Common myeloid progenitor, CD34-positive (primary cell): ENCODE results near the gene IQGAP2.
A peak's percentile ranks its signal among the peaks of the same experiment; 100 is the strongest.

ENCODE experiments used
- CTCF ChIA-PET: fragments of 350-600 bp; sonication (Branson Sonifier 250); formaldehyde crosslinking; loops from one replicate; lab custom pipeline; 2021; ENCODE audit warnings: antibody characterized with exemption; lab: Charles Lee
- POLR2A ChIA-PET: fragments of 350-600 bp; sonication (Branson Sonifier 250); formaldehyde crosslinking; loops from one replicate; lab custom pipeline; 2021; ENCODE audit warnings: antibody characterized with exemption; lab: Charles Lee
- DNase-seq, 3 donors: peaks; one replicate each; pipeline versions ENCODE4 v3.0.0 to v3.0.0-alpha.2; 2013
- H3K27ac ChIP-seq, 2 experiments: 1 replicate in 1 of 2; 2 replicates in 1 of 2; pipeline ENCODE4 v1.7.0; 2013; ENCODE audit warnings: inconsistent platforms in 2 of 2, low read length in 2 of 2, mild to moderate bottlenecking in 2 of 2, low read depth in 1 of 2, moderate library complexity in 1 of 2; ENCODE audit not compliant: severe bottlenecking in 2 of 2, insufficient read depth in 1 of 2, poor library complexity in 1 of 2
- H3K27me3 ChIP-seq, 5 experiments: replicated peaks in 2 of 5; 1 replicate in 3 of 5; 2 replicates in 2 of 5; pipeline versions ENCODE4 v1.6.1 to v1.7.0; 2013; ENCODE audit warnings: low read length in 4 of 5, mild to moderate bottlenecking in 2 of 5, moderate library complexity in 2 of 5, inconsistent platforms in 1 of 5; ENCODE audit not compliant: insufficient read depth in 5 of 5, control insufficient read depth in 4 of 5
- H3K36me3 ChIP-seq, 4 experiments: 1 replicate in 2 of 4; 2 replicates in 2 of 4; pipeline versions ENCODE4 v1.6.1 to v1.7.0; 2013; ENCODE audit warnings: low read length in 3 of 4, control low read depth in 1 of 4, mild to moderate bottlenecking in 1 of 4; ENCODE audit not compliant: control insufficient read depth in 4 of 4, insufficient read depth in 4 of 4
- H3K4me1 ChIP-seq, 4 experiments: 1 replicate in 3 of 4; 2 replicates in 1 of 4; pipeline versions ENCODE4 v1.6.1 to v1.7.1; 2013; ENCODE audit warnings: low read length in 3 of 4, mild to moderate bottlenecking in 3 of 4, control low read depth in 1 of 4, inconsistent platforms in 1 of 4, moderate library complexity in 1 of 4; ENCODE audit not compliant: control insufficient read depth in 4 of 4, insufficient read depth in 4 of 4; ENCODE audit errors: control extremely low read depth in 1 of 4
- H3K4me3 ChIP-seq, 7 experiments: 1 replicate in 4 of 7; 2 replicates in 3 of 7; pipeline versions ENCODE4 v1.5.1 to v1.7.0; 2013; ENCODE audit warnings: mild to moderate bottlenecking in 7 of 7, low read length in 6 of 7, moderate library complexity in 6 of 7, inconsistent platforms in 2 of 7, low read depth in 2 of 7, control low read depth in 1 of 7; ENCODE audit not compliant: insufficient read depth in 4 of 7, control insufficient read depth in 1 of 7; ENCODE audit errors: extremely low read depth in 1 of 7
- H3K9me3 ChIP-seq, 5 experiments: 1 replicate in 4 of 5; 2 replicates in 1 of 5; pipeline versions ENCODE4 v1.6.1 to v1.7.1; 2013; ENCODE audit warnings: low read length in 4 of 5, mild to moderate bottlenecking in 2 of 5, inconsistent platforms in 1 of 5, low read depth in 1 of 5, moderate library complexity in 1 of 5; ENCODE audit not compliant: control insufficient read depth in 4 of 5, insufficient read depth in 2 of 5; ENCODE audit errors: control extremely low read depth in 1 of 5
- WGBS: methylation state at CpG from one replicate; pipeline ENCODE4 v1.1.5; 2013; ENCODE audit not compliant: insufficient coverage; 5-methylcytosine and 5-hydroxymethylcytosine counted together

The IQGAP2 gene

GRCh38 chr5:76608833-76609232 lies 205.7 kb downstream of the IQGAP2 start:
- CTCF ChIA-PET = interaction anchor here (0.9 to 4.4 kb wide), 8 partner anchors 9 to 168 kb away, joined by 3 to 24 read pairs (median 4); no protein-coding TSS in a partner anchor
- no peaks in the 10 kb centered on the region for H3K9me3 ChIP-seq
- H3K27me3 ChIP-seq = no peaks in the 10 kb centered on the region
- POLR2A ChIA-PET = interaction anchor here (1.1 kb wide), 1 partner anchor 10 kb away, joined by 3 read pairs; no protein-coding TSS in a partner anchor
- H3K4me3 ChIP-seq = no peak overlapping the region
- H3K27ac ChIP-seq = peak overlapping the region in 1 of 2 experiments; percentile 47
- peaks cover 18 to 76% (median 49%) of the 10 kb centered on the region in 4 experiments for H3K36me3 ChIP-seq
- DNase-seq = peak; percentile 39 to 65 (median 60)
- H3K4me1 ChIP-seq = peaks cover 0 to 20% (median 5%) of the 10 kb centered on the region in 4 experiments
- WGBS = no CpG with 5 or more reads among the region's 4 CpGs

DNA sequence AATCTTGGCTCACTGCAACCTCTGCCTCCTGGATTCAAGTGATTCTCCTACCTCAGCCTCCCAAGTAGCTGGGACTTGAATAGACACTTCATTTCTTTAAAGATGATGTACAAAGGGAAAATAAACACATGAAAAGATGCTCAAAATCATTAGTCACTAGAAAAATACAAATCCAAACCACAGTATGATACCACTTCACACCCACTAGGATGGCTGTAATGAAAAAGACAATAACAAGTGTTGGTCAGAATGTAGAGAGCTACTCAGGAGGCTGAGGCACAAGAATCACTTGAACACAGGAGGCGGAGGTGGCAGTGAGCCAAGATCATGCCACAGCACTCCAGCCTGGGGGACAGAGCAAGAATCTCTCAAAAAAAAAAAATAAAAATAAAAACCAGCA lies 207.1 kb downstream of the IQGAP2 start:
- no peaks in the 10 kb centered on the region for H3K27me3 ChIP-seq
- no peak overlapping the region for H3K4me3 ChIP-seq
- no peak overlapping the region for H3K27ac ChIP-seq
- WGBS = no CpG with 5 or more reads among the region's 1 CpG
- H3K36me3 ChIP-seq = peaks cover 13 to 72% (median 46%) of the 10 kb centered on the region in 4 experiments
- ChIA-PET CTCF (interaction anchor here (1.2 to 4.4 kb wide), 4 partner anchors 8 to 31 kb away, joined by 5 to 24 read pairs (median 9); no protein-coding TSS in a partner anchor), POLR2A (no interaction called here)
- H3K4me1 ChIP-seq = peaks cover 0 to 20% (median 5%) of the 10 kb centered on the region in 4 experiments
- no peak for DNase-seq
- no peaks in the 10 kb centered on the region for H3K9me3 ChIP-seq

DNA sequence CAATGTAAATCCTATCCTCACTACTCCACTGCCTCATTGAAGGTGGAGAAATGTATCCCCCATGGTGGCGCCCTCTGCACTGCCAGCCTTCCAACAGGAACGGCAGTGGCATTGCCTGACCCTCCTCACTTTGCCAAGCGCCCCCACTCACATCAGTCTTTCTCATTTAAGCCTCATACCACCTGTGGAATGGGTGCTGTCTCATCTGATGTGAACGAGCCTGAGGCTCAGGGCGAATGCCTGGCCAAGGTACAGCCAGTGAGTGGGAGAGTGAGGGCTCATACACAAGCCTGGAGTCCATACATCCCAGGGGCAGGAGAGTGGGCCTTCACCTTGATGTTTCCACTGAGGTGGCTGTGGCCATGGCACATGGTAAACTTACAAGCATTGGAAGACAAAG lies 209.9 kb downstream of the IQGAP2 start:
- ChIA-PET CTCF (interaction anchor here (1.2 to 2.0 kb wide), 2 partner anchors 13 to 26 kb away, joined by 3 to 4 read pairs; no protein-coding TSS in a partner anchor), POLR2A (no interaction called here)
- Histone ChIP-seq H3K27ac (no peak overlapping the region), H3K27me3 (no peaks in the 10 kb centered on the region), H3K9me3 (no peaks in the 10 kb centered on the region), H3K4me3 (no peak overlapping the region), H3K36me3 (peaks cover 8 to 77% (median 42%) of the 10 kb centered on the region in 4 experiments), H3K4me1 (peaks cover 0 to 5% (median 0%) of the 10 kb centered on the region in 4 experiments)
- DNase-seq = no peak
- 79% methylated on average over 4 of the region's 5 CpGs for WGBS

GRCh38 chr5:76615759-76616158 lies 212.7 kb downstream of the IQGAP2 start:
- Histone ChIP-seq H3K36me3 (peaks cover 10 to 82% (median 51%) of the 10 kb centered on the region in 4 experiments), H3K4me1 (peaks cover 0 to 8% (median 0%) of the 10 kb centered on the region in 4 experiments), H3K27ac (no peak overlapping the region), H3K27me3 (no peaks in the 10 kb centered on the region), H3K9me3 (no peaks in the 10 kb centered on the region), H3K4me3 (no peak overlapping the region)
- WGBS = 100% methylated on average over 2 of the region's 2 CpGs
- ChIA-PET CTCF (interaction anchor here (0.7 to 3.4 kb wide), 4 partner anchors 11 to 22 kb away, joined by 3 to 14 read pairs (median 5); no protein-coding TSS in a partner anchor), POLR2A (no interaction called here)
- DNase-seq = no peak

DNA sequence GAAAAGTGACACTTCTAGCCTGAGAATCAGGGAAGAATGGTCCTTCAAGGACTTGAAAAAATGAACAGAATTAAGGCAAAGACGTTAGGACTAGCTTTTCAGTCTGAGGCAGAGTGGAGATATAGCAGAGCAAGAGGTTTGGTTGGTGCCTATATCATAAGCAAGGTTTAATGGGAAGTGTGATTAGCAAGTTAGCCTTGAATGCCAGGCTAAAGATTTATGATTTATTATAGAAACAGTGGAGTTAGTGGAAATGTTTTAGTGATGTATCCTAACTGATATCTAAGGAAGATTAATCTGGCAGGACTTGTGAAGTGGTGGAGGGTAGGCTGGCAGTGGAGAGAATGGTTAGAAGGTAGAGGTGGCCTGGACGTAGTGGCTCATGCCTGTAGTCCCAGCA lies 213.1 kb downstream of the IQGAP2 start:
- no peak overlapping the region for H3K27ac ChIP-seq
- H3K4me1 ChIP-seq = peaks cover 0 to 11% (median 0%) of the 10 kb centered on the region in 4 experiments
- no peaks in the 10 kb centered on the region for H3K9me3 ChIP-seq
- H3K4me3 ChIP-seq = no peak overlapping the region
- no peaks in the 10 kb centered on the region for H3K27me3 ChIP-seq
- DNase-seq = no peak
- H3K36me3 ChIP-seq = peaks cover 8 to 79% (median 48%) of the 10 kb centered on the region in 4 experiments
- ChIA-PET CTCF (interaction anchor here (1.3 to 3.4 kb wide), 4 partner anchors 10 to 18 kb away, joined by 3 to 14 read pairs (median 5); no protein-coding TSS in a partner anchor), POLR2A (no interaction called here)
- WGBS = 100% methylated on average over 2 of the region's 2 CpGs

DNA sequence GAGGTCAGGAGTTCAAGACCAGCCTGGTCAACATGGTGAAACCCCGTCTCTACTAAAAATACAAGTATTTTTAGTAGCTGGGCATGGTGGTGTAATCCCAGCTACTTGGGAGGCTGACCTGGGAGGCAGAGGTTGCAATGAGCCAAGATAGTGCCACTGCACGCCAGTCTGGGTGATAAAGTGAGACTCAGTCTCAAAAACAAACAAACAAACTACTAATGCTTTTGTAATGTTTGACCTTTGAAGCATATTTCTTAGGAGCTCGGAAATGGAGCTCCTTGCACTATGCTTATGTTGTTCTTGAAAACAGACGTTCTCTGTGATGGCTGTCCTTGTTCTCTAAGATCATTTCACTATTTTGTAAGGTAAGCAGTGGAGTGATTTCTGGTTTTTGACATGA lies 214.1 kb downstream of the IQGAP2 start:
- ChIA-PET CTCF (interaction anchor here (0.9 to 3.4 kb wide), 6 partner anchors 8 to 26 kb away, joined by 3 to 14 read pairs (median 4); no protein-coding TSS in a partner anchor), POLR2A (no interaction called here)
- WGBS = 100% methylated on average over 3 of the region's 4 CpGs
- H3K36me3 ChIP-seq = peaks cover 6 to 76% (median 38%) of the 10 kb centered on the region in 4 experiments
- H3K27me3 ChIP-seq = no peaks in the 10 kb centered on the region
- H3K4me3 ChIP-seq = no peak overlapping the region
- H3K9me3 ChIP-seq = no peaks in the 10 kb centered on the region
- H3K4me1 ChIP-seq = peaks cover 0 to 20% (median 2%) of the 10 kb centered on the region in 4 experiments
- no peak for DNase-seq
- no peak overlapping the region for H3K27ac ChIP-seq

- no peak overlapping the region for H3K4me3 ChIP-seq
- no peak for DNase-seq
- 100% methylated on average over 2 of the region's 4 CpGs for WGBS
- H3K36me3 ChIP-seq = peaks cover 6 to 71% (median 36%) of the 10 kb centered on the region in 4 experiments
- ChIA-PET POLR2A (no interaction called here), CTCF (interaction anchor here (0.9 to 3.4 kb wide), 7 partner anchors 9 to 27 kb away, joined by 3 to 14 read pairs (median 4); no protein-coding TSS in a partner anchor)
- H3K9me3 ChIP-seq = no peaks in the 10 kb centered on the region
- no peaks in the 10 kb centered on the region for H3K27me3 ChIP-seq
- no peak overlapping the region for H3K27ac ChIP-seq
- H3K4me1 ChIP-seq = peaks cover 0 to 24% (median 3%) of the 10 kb centered on the region in 4 experiments
Measured at GRCh38 chr5:76617675-76618074, 214.6 kb downstream of the IQGAP2 start.
